ENCODE data around the gene PRPH2.

DNA sequence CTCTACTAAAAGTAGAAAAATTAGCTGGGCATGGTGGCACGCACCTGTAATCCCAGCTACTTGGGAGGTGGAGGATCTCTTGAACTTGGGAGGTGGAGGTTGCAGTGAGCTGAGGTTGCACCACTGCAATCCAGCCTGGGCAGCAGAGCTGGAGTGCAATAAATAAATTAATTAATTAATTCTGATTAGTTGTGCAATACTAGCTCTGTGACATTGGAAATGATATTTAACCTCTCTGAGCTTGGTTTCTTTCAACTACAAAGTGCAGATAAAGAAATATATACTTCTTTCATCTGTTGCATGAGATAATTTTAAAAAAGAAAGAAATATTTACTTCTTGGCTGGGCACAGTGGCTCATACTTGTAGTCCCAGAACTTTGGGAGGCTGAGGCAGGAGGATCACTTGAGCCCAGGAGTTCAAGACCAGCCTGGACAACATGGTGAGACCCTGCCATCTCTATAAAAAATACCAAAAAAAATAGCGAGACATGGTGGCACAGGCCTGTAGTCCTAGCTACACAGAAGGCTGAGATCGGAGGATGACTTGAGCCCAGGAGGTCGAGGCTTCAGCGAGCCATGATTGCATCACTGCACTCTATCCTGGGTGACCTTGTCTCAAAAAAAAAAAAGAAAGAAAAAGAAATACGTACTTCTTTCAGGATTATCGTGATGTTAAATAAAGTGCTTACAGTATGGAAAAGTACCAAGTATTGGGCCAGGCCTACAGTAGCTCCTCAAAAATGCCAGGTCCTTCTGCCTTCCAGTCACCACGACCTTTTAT is 39.1 kb upstream of the PRPH2 start:
- TF ChIP-seq, protein P1, sequence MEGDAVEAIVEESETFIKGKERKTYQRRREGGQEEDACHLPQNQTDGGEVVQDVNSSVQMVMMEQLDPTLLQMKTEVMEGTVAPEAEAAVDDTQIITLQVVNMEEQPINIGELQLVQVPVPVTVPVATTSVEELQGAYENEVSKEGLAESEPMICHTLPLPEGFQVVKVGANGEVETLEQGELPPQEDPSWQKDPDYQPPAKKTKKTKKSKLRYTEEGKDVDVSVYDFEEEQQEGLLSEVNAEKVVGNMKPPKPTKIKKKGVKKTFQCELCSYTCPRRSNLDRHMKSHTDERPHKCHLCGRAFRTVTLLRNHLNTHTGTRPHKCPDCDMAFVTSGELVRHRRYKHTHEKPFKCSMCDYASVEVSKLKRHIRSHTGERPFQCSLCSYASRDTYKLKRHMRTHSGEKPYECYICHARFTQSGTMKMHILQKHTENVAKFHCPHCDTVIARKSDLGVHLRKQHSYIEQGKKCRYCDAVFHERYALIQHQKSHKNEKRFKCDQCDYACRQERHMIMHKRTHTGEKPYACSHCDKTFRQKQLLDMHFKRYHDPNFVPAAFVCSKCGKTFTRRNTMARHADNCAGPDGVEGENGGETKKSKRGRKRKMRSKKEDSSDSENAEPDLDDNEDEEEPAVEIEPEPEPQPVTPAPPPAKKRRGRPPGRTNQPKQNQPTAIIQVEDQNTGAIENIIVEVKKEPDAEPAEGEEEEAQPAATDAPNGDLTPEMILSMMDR (IDR thresholded peaks at IDR 0.05; ENCODE audit: poor library complexity, severe bottlenecking), result no peak
- TF ChIP-seq, protein P2, sequence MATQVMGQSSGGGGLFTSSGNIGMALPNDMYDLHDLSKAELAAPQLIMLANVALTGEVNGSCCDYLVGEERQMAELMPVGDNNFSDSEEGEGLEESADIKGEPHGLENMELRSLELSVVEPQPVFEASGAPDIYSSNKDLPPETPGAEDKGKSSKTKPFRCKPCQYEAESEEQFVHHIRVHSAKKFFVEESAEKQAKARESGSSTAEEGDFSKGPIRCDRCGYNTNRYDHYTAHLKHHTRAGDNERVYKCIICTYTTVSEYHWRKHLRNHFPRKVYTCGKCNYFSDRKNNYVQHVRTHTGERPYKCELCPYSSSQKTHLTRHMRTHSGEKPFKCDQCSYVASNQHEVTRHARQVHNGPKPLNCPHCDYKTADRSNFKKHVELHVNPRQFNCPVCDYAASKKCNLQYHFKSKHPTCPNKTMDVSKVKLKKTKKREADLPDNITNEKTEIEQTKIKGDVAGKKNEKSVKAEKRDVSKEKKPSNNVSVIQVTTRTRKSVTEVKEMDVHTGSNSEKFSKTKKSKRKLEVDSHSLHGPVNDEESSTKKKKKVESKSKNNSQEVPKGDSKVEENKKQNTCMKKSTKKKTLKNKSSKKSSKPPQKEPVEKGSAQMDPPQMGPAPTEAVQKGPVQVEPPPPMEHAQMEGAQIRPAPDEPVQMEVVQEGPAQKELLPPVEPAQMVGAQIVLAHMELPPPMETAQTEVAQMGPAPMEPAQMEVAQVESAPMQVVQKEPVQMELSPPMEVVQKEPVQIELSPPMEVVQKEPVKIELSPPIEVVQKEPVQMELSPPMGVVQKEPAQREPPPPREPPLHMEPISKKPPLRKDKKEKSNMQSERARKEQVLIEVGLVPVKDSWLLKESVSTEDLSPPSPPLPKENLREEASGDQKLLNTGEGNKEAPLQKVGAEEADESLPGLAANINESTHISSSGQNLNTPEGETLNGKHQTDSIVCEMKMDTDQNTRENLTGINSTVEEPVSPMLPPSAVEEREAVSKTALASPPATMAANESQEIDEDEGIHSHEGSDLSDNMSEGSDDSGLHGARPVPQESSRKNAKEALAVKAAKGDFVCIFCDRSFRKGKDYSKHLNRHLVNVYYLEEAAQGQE (IDR thresholded peaks at IDR 0.05; ENCODE audit: borderline replicate concordance), result no peak
- TF ChIP-seq EZH2 (IDR thresholded peaks at IDR 0.05; ENCODE audit: borderline replicate concordance, insufficient read depth, low read length, poor library complexity, severe bottlenecking) (no peak), RAD21 (conservative IDR thresholded peaks at IDR 0.05) (no peak), MXI1 (conservative IDR thresholded peaks at IDR 0.05; ENCODE audit: poor library complexity, severe bottlenecking) (no peak), POLR2AphosphoS5 (IDR thresholded peaks at IDR 0.05) (no peak), EP300 (conservative IDR thresholded peaks at IDR 0.05; ENCODE audit: poor library complexity, severe bottlenecking) (no peak)
